Gastroesophageal sphincter (tissue), 4 donors: Measurements from ENCODE around the gene OTOF. TPM values are rescaled to one million over a fixed set of nuclear protein-coding genes. Genes with fewer than 3 reads are reported as not detected.

ENCODE experiments used
- ATAC-seq: fragments of 150-250 bp; one replicate; pipeline ENCODE4 v1.9.1; 2016; ENCODE audit warnings: mild to moderate bottlenecking, moderate library complexity
- H3K27ac ChIP-seq, 4 donors: fragments of 200-600 bp; sonication (generic) in 3 of 4; 1 replicate in 3 of 4; 2 replicates in 1 of 4; pipeline ENCODE4 v1.5.1; 2016 to 2019
- H3K27me3 ChIP-seq: fragments of 200-600 bp; sonication (generic); one replicate; pipeline ENCODE4 v1.5.1; 2019
- H3K36me3 ChIP-seq, 2 donors: fragments of 200-600 bp; sonication (generic); one replicate each; pipeline ENCODE4 v1.5.1; 2019; ENCODE audit warnings: control low read depth in 1 of 2
- H3K4me1 ChIP-seq, 3 donors: fragments of 200-600 bp; sonication (generic); 1 replicate in 2 of 3; 2 replicates in 1 of 3; pipeline ENCODE4 v1.5.1; 2016 to 2019; ENCODE audit warnings: control low read depth in 2 of 3
- H3K4me3 ChIP-seq, 2 donors: fragments of 200-600 bp; sonication (generic); one replicate each; pipeline ENCODE4 v1.5.1; 2019; ENCODE audit warnings: mild to moderate bottlenecking in 1 of 2, moderate library complexity in 1 of 2
- H3K9me3 ChIP-seq, 3 donors: fragments of 200-600 bp; sonication (generic); one replicate each; pipeline ENCODE4 v1.5.1; 2017 to 2019; ENCODE audit warnings: control low read depth in 2 of 3
- EP300 ChIP-seq: sonication (generic); formaldehyde crosslinking; IDR thresholded peaks from one replicate; pipeline ENCODE4 v1.6.1; 2017; ENCODE audit warnings: antibody characterized with exemption, mild to moderate bottlenecking
- POLR2A ChIP-seq, 2 donors: fragments of 450-650 bp; IDR thresholded peaks; one replicate each; pipeline ENCODE4 v1.6.1; 2017; ENCODE audit warnings: antibody characterized with exemption in 2 of 2, mild to moderate bottlenecking in 2 of 2, moderate library complexity in 1 of 2
- POLR2AphosphoS5 ChIP-seq: sonication (generic); formaldehyde crosslinking; IDR thresholded peaks from one replicate; pipeline ENCODE4 v1.6.1; 2017; ENCODE audit warnings: antibody characterized with exemption
- WGBS, 2 donors: methylation state at CpG; one replicate each; pipeline ENCODE4 v1.1.5; 2018; ENCODE audit warnings: low coverage in 1 of 2; 5-methylcytosine and 5-hydroxymethylcytosine counted together
- total RNA-seq, 4 donors: library from RNA; depleted of rRNA; stranded (reverse); fragments of >200 nt; gene quantifications; one replicate each; pipeline ENCODE4 v1.1.0, GENCODE V29; 2016
- TF ChIP-seq, protein P1 (sequence below), 4 experiments: fragments of 200-600 bp in 2 of 4; fragments of 450-650 bp in 2 of 4; sonication (generic) in 1 of 4; IDR thresholded peaks; one replicate each; pipeline ENCODE4 v1.5.1; 2017 to 2019; ENCODE audit warnings: antibody characterized with exemption in 4 of 4, mild to moderate bottlenecking in 2 of 4, moderate library complexity in 2 of 4

The OTOF gene
- total RNA-seq, 4 donors from 2014 or later: under 0.01 to 0.35 TPM; not detected in 2

- H3K27ac ChIP-seq: no peak overlapping the region
- no peaks in the 10 kb centered on the region for H3K9me3 ChIP-seq
- peaks cover 30% of the 10 kb centered on the region for H3K27me3 ChIP-seq
- no peak overlapping the region for H3K4me3 ChIP-seq
- ATAC-seq: no peak
- H3K4me1 ChIP-seq: no peaks in the 10 kb centered on the region
- TF ChIP-seq POLR2AphosphoS5 (no peak), EP300 (no peak), POLR2A (IDR thresholded peaks at IDR 0.05) (no peak)
- TF ChIP-seq, protein P1, sequence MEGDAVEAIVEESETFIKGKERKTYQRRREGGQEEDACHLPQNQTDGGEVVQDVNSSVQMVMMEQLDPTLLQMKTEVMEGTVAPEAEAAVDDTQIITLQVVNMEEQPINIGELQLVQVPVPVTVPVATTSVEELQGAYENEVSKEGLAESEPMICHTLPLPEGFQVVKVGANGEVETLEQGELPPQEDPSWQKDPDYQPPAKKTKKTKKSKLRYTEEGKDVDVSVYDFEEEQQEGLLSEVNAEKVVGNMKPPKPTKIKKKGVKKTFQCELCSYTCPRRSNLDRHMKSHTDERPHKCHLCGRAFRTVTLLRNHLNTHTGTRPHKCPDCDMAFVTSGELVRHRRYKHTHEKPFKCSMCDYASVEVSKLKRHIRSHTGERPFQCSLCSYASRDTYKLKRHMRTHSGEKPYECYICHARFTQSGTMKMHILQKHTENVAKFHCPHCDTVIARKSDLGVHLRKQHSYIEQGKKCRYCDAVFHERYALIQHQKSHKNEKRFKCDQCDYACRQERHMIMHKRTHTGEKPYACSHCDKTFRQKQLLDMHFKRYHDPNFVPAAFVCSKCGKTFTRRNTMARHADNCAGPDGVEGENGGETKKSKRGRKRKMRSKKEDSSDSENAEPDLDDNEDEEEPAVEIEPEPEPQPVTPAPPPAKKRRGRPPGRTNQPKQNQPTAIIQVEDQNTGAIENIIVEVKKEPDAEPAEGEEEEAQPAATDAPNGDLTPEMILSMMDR (IDR thresholded peaks at IDR 0.05): no peak
- H3K36me3 ChIP-seq: no peaks in the 10 kb centered on the region
- WGBS, 2 donors: no CpG with 5 or more reads among the region's 11 CpGs
Measured at GRCh38 chr2:26516781-26517180, 38.9 kb upstream of the OTOF start.

DNA sequence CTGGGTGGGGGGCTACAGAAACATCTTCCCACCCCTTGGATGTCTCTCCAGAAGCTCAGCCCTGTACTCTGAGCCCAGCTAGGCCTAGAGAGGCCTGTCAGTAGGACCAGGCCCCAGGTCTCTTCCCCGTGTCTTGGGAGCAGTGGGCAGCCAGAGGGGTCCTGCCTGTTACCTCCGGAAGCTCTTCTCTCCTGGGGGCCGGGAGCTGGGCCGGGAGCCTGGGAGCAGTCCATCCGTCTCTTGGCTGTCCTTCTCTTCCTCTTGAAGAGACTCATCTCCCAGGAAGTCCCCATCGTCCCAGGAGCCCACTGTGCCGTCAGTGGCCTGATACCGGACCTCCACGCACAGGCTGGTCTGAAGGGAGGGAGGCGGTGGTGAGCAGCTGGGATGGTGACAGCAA lies 38.3 kb upstream of the OTOF start:
- Histone ChIP-seq H3K36me3 (no peaks in the 10 kb centered on the region), H3K27ac (no peak overlapping the region), H3K4me3 (no peak overlapping the region), H3K4me1 (no peaks in the 10 kb centered on the region), H3K9me3 (no peaks in the 10 kb centered on the region), H3K27me3 (peaks cover 26% of the 10 kb centered on the region)
- ATAC-seq: no peak
- TF ChIP-seq POLR2AphosphoS5: no peak
- no peak for TF ChIP-seq POLR2A (IDR thresholded peaks at IDR 0.05)
- WGBS, 2 donors: 60% methylated on average over 1 of the region's 10 CpGs; no CpG with 5 or more reads in 1 of the 2 donors

- Histone ChIP-seq H3K4me3 (no peak overlapping the region), H3K27me3 (peaks cover 25% of the 10 kb centered on the region), H3K9me3 (no peaks in the 10 kb centered on the region), H3K36me3 (no peaks in the 10 kb centered on the region), H3K4me1 (no peaks in the 10 kb centered on the region), H3K27ac (no peak overlapping the region)
- TF ChIP-seq POLR2AphosphoS5: no peak
- no peak for TF ChIP-seq EP300
- TF ChIP-seq, protein P1 (IDR thresholded peaks at IDR 0.05): no peak
- no peak for TF ChIP-seq POLR2A (IDR thresholded peaks at IDR 0.05)
- no peak for ATAC-seq
- WGBS, 2 donors: 90% methylated on average over 2 of the region's 5 CpGs; no CpG with 5 or more reads in 1 of the 2 donors
Measured at GRCh38 chr2:26515771-26516170, 37.8 kb upstream of the OTOF start.

DNA sequence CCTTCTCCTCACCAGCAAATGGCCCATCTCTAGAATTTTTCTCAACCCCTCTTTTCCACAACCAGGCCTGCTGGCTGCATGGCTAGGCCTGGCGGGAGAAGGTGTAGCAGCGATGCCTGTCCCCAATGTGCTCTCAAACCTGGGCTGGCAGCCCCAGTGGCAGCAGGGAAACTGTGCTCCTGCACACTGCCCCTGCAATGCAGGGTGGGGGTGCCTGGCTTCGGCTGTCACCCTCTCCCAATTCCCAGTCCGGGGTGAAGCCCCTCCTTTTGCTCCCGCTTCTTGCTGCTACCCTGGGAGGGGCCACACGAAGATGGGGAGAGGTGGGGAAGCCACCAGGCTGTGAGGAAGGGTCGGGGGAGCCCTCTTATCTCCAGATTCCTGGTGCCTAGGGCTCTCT lies 36.1 kb upstream of the OTOF start:
- Histone ChIP-seq H3K36me3 (no peaks in the 10 kb centered on the region), H3K27ac (no peak overlapping the region), H3K9me3 (no peaks in the 10 kb centered on the region), H3K27me3 (peaks cover 11% of the 10 kb centered on the region), H3K4me1 (no peaks in the 10 kb centered on the region), H3K4me3 (no peak overlapping the region)
- no peak for TF ChIP-seq EP300
- TF ChIP-seq, protein P1 (IDR thresholded peaks at IDR 0.05): no peak
- no peak for TF ChIP-seq POLR2A (IDR thresholded peaks at IDR 0.05)
- no peak for TF ChIP-seq POLR2AphosphoS5
- WGBS, 2 donors: no CpG with 5 or more reads among the region's 7 CpGs
- ATAC-seq: no peak

GRCh38 chr2:26513261-26513660 lies 35.3 kb upstream of the OTOF start:
- Histone ChIP-seq H3K4me1 (no peaks in the 10 kb centered on the region), H3K36me3 (no peaks in the 10 kb centered on the region), H3K4me3 (no peak overlapping the region), H3K27ac (no peak overlapping the region), H3K9me3 (no peaks in the 10 kb centered on the region), H3K27me3 (peaks cover 4% of the 10 kb centered on the region)
- TF ChIP-seq EP300: no peak
- TF ChIP-seq POLR2AphosphoS5: no peak
- no peak for TF ChIP-seq POLR2A (IDR thresholded peaks at IDR 0.05)
- TF ChIP-seq, protein P1 (IDR thresholded peaks at IDR 0.05): no peak
- whole genome bisulfite sequencing, 2 donors: 40% methylated on average over 1 of the region's 9 CpGs; no CpG with 5 or more reads in 1 of the 2 donors
- ATAC-seq: no peak
